Measurements from ENCODE around the gene TPST2.
"Not testable (repeated sequence)": the region's sequence is repeated elsewhere in the genome, so short reads cannot be mapped to it uniquely, and the experiment has no call there.

Gene TPST2

DNA sequence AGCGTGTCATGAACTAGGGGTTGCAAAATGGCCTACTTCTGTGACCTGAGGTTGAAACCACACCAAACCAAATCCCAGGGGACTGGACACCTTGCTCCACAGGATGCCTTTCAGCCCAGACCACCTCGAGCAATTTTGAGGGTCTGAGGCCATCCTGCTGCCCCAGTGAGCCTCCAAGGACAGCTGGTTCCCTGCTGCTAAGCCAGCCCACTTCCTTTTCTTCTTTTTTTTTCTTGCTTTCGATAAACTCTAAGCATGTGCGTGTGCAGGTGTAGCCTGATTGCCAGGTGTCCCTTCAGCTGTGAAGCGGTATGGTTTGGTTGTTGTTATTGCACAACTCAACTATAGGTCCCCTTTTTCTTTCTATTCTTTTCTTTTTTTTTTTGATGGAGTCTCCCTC is 25.2 kb upstream of the TPST2 start:
- H3K9me2 ChIP-seq (replicated peaks; ENCODE audit: control insufficient read depth, low read length), result no peaks in the 10 kb centered on the region
- H3K36me3 ChIP-seq (ENCODE audit: control insufficient read depth, low read length), result no peaks in the 10 kb centered on the region
- H4K20me1 ChIP-seq (ENCODE audit: control insufficient read depth, insufficient read depth, low read depth, low read length), result no peaks in the 10 kb centered on the region
- TF ChIP-seq, protein P1, sequence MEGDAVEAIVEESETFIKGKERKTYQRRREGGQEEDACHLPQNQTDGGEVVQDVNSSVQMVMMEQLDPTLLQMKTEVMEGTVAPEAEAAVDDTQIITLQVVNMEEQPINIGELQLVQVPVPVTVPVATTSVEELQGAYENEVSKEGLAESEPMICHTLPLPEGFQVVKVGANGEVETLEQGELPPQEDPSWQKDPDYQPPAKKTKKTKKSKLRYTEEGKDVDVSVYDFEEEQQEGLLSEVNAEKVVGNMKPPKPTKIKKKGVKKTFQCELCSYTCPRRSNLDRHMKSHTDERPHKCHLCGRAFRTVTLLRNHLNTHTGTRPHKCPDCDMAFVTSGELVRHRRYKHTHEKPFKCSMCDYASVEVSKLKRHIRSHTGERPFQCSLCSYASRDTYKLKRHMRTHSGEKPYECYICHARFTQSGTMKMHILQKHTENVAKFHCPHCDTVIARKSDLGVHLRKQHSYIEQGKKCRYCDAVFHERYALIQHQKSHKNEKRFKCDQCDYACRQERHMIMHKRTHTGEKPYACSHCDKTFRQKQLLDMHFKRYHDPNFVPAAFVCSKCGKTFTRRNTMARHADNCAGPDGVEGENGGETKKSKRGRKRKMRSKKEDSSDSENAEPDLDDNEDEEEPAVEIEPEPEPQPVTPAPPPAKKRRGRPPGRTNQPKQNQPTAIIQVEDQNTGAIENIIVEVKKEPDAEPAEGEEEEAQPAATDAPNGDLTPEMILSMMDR (IDR thresholded peaks at IDR 0.05; ENCODE audit: low read depth, low read length, poor library complexity, severe bottlenecking), result no peak
- no peak for TF ChIP-seq EZH2phosphoT487 (IDR thresholded peaks at IDR 0.05; ENCODE audit: borderline replicate concordance, low read length)
- H3F3A ChIP-seq (ENCODE audit: control insufficient read depth, insufficient read depth), result 0 out of 2 replicates have a peak, but pooled peaks cover 8% of the 10 kb centered on the region
- no peak overlapping the region for H3K27ac ChIP-seq (ENCODE audit: low read depth, low read length)
- 0 out of 2 replicates have a peak overlapping the region, but pooled peaks have one; percentile 23 for H3K4me3 ChIP-seq (ENCODE audit: low read length)
- no peaks in the 10 kb centered on the region for H3K9me3 ChIP-seq (ENCODE audit: control insufficient read depth, insufficient read depth, low read length)
- H3K4me2 ChIP-seq (ENCODE audit: low read length), result peak overlapping the region; percentile 48
- H3K79me2 ChIP-seq (ENCODE audit: control insufficient read depth, low read length), result no peaks in the 10 kb centered on the region
- peaks cover 18% of the 10 kb centered on the region for H3K27me3 ChIP-seq (ENCODE audit: control insufficient read depth, low read length)
- H3K4me1 ChIP-seq (ENCODE audit: control insufficient read depth, low read length), result peaks cover 49% of the 10 kb centered on the region

- H3K27ac ChIP-seq (ENCODE audit: low read depth, low read length), result no peak overlapping the region
- H3K4me2 ChIP-seq (ENCODE audit: low read length), result no peak overlapping the region
- no peaks in the 10 kb centered on the region for H3K36me3 ChIP-seq (ENCODE audit: control insufficient read depth, low read length)
- TF ChIP-seq, protein P1 (IDR thresholded peaks at IDR 0.05; ENCODE audit: low read depth, low read length, poor library complexity, severe bottlenecking), result no peak
- no peak for TF ChIP-seq EZH2phosphoT487 (IDR thresholded peaks at IDR 0.05; ENCODE audit: borderline replicate concordance, low read length)
- H3K79me2 ChIP-seq (ENCODE audit: control insufficient read depth, low read length), result no peaks in the 10 kb centered on the region
- 0 out of 2 replicates have a peak, but pooled peaks cover 8% of the 10 kb centered on the region for H3F3A ChIP-seq (ENCODE audit: control insufficient read depth, insufficient read depth)
- H3K4me3 ChIP-seq (ENCODE audit: low read length), result no peak overlapping the region
- H3K9me2 ChIP-seq (replicated peaks; ENCODE audit: control insufficient read depth, low read length), result no peaks in the 10 kb centered on the region
- no peaks in the 10 kb centered on the region for H4K20me1 ChIP-seq (ENCODE audit: control insufficient read depth, insufficient read depth, low read depth, low read length)
- H3K27me3 ChIP-seq (ENCODE audit: control insufficient read depth, low read length), result peaks cover 21% of the 10 kb centered on the region
- no peaks in the 10 kb centered on the region for H3K9me3 ChIP-seq (ENCODE audit: control insufficient read depth, insufficient read depth, low read length)
- H3K4me1 ChIP-seq (ENCODE audit: control insufficient read depth, low read length), result peaks cover 51% of the 10 kb centered on the region
Observed at GRCh38 chr22:26614322-26614721, 24.4 kb upstream of the TPST2 start.

DNA sequence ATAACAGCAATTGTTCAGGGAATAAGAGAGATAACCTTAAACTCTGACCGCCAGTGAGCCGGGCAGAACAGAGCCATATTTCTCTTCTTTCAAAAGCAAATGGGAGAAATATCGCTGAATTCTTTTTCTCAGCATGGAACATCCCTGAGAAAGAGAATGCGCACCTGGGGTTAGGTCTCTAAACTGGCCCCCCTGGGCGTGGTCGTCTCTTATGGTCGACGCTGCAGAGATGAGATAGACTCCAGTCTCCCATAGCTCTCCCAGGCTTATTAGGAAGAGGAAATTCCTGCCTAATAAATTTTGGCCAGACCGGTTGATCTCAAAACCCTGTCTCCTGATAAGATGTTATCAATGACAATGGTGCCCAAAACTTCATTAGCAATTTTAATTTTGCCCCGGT is 23.8 kb upstream of the TPST2 start:
- H3K4me2 ChIP-seq (ENCODE audit: low read length); H3F3A ChIP-seq (ENCODE audit: control insufficient read depth, insufficient read depth); H3K27ac ChIP-seq (ENCODE audit: low read depth, low read length); H3K4me3 ChIP-seq (ENCODE audit: low read length); H3K9me3 ChIP-seq (ENCODE audit: control insufficient read depth, insufficient read depth, low read length); H3K79me2 ChIP-seq (ENCODE audit: control insufficient read depth, low read length); H3K36me3 ChIP-seq (ENCODE audit: control insufficient read depth, low read length); H3K9me2 ChIP-seq (replicated peaks; ENCODE audit: control insufficient read depth, low read length); H4K20me1 ChIP-seq (ENCODE audit: control insufficient read depth, insufficient read depth, low read depth, low read length): not testable (repeated sequence)
- peaks cover 51% of the 10 kb centered on the region for H3K4me1 ChIP-seq (ENCODE audit: control insufficient read depth, low read length)
- H3K27me3 ChIP-seq (ENCODE audit: control insufficient read depth, low read length), result peaks cover 21% of the 10 kb centered on the region

DNA sequence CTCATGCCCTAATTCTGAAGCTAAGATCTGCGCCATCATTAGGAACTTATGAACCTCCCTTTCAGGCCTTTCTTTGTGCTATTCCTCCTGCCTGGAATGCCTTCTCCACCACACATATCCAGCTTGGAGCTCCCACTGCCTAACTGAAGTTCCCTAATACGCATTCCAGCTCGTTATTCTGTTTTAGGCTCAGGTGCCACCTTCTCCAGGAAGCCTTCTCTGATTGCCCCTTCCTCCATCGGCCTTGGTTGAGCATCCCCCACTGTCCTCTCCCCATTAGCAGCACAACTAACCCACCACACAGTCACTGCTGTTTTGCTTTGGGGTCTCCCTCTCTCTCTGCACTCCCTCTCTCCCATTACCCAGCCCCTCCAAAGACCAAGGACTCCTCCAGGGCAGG is 22.7 kb upstream of the TPST2 start:
- Histone ChIP-seq H3K27ac (ENCODE audit: low read depth, low read length) (no peak overlapping the region), H3K9me2 (replicated peaks; ENCODE audit: control insufficient read depth, low read length) (no peaks in the 10 kb centered on the region), H3K27me3 (ENCODE audit: control insufficient read depth, low read length) (peaks cover 21% of the 10 kb centered on the region), H3K4me1 (ENCODE audit: control insufficient read depth, low read length) (peaks cover 44% of the 10 kb centered on the region), H3K36me3 (ENCODE audit: control insufficient read depth, low read length) (no peaks in the 10 kb centered on the region), H4K20me1 (ENCODE audit: control insufficient read depth, insufficient read depth, low read depth, low read length) (no peaks in the 10 kb centered on the region), H3K4me2 (ENCODE audit: low read length) (no peak overlapping the region), H3K9me3 (ENCODE audit: control insufficient read depth, insufficient read depth, low read length) (no peaks in the 10 kb centered on the region), H3F3A (ENCODE audit: control insufficient read depth, insufficient read depth) (0 out of 2 replicates have a peak, but pooled peaks cover 8% of the 10 kb centered on the region), H3K79me2 (ENCODE audit: control insufficient read depth, low read length) (no peaks in the 10 kb centered on the region), H3K4me3 (ENCODE audit: low read length) (no peak overlapping the region)
- TF ChIP-seq EZH2phosphoT487 (IDR thresholded peaks at IDR 0.05; ENCODE audit: borderline replicate concordance, low read length), result no peak
- TF ChIP-seq, protein P1 (IDR thresholded peaks at IDR 0.05; ENCODE audit: low read depth, low read length, poor library complexity, severe bottlenecking), result no peak
